RKO (cell line): ENCODE measurements around the gene TSKS.

Source experiments
- DNase-seq: peaks from one replicate; pipeline ENCODE4 v3.0.0-alpha.2; 2016; ENCODE audit warnings: low spot score

TSKS gene

DNA sequence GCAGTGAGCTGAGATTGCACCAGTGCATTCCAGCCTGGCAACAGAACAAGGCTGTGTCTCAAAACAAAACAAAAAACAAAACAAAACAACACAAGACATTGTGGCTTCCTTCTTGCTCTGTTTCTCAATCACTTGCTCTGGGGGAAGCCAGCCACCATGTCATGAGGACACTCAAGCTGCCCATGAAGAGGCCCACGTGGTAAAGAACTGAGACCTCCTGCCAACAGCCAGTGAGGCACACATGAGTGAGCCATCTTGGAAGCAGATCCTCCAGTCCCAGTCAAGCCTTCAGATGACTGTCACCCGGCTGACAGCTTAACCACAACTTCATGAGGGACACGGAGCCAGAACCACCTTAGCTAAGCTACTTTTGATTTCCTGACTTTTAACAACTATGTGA lies 47.0 kb downstream of the TSKS start:
- DNase-seq, result peak; percentile 46

DNA sequence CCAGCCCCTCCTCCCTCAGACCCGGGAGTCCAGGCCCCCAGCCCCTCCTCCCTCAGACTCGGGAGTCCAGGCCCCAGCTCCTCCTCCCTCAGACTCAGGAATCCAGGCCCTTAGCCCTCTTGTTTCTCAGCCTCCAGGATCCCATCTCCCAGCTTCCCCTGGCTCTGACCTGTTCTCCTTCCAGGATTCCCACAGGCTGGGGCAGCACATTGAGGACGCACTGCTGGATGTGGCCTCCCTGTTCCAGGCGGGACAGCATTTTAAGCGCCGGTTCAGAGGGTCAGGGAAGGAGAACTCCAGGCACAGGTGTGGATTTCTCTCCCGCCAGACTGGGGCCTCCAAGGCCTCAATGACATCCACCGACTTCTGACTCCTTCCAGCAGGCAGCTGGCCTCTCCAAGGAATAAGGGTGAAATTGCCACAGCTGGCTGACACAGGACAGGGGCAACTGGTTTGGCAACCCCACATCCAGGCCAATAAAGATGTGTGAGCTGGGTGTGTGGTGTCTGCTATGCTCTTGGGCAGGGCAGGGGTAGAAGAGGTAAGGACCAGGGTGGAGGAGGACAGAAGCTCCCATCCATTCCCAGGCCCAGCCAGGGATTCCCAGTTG lies 49.8 kb downstream of the TSKS start:
- DNase-seq, result no peak

DNA sequence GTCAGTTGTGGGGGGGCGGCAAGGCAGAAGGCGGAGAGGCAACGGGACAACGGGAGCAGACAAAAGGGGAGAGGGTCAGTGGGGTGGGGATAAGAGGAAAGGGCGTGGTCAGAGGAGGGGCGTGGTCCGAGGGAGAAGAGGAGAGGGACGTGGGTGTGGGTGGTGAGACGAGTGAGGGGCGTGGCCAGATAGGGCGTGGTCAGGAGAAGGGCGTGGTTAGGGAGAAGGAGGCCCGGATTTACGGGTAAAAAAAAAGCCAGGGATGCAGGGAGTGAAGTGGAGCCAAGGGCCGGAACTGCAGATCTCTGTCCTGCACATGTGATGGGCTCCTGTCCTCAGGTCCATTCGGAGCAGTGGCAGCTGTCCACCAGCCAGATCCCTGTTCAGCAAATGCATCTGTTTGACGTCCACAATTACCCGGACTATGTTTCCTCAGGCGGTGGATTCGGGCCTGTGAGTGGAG lies 50.7 kb downstream of the TSKS start:
- DNase-seq, result peak; percentile 93

DNA sequence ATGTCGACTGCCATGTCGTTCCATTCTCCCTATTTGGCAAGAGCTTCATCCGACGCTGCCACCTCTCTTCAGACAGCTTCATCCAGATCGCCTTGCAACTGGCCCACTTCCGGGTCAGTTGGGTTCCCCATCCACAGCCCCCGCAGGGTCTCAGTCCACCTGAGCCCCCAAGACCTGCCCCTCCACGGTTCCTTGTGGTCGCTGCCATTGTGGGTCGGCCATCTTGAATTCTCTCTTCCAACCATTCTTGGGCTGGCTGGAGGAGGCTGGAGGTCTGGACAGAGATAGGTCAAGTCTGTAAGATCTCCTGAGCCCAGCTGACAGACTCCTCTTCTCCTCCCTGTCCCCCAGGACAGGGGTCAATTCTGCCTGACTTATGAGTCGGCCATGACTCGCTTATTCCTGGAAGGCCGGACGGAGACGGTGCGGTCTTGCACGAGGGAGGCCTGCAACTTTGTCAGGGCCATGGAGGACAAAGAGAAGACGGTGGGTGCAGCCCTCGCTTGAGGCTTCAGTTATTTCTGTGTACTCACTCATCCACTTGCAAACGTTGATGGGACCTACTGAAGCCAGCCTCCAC lies 52.6 kb downstream of the TSKS start:
- peak; percentile 63 for DNase-seq

DNA sequence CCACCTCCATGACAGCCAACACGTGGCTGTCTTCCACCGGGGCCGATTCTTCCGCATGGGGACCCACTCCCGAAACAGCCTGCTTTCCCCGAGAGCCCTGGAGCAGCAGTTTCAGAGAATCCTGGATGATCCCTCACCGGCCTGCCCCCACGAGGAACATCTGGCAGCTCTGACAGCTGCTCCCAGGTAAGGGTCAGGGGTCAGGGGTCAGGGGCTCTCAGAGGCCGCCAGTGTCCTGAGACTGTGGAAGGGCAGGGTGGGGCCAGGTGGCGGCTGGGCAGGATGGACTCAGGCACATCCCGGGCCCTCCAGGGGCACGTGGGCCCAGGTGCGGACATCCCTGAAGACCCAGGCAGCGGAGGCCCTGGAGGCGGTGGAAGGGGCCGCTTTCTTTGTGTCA lies 57.2 kb downstream of the TSKS start:
- DNase-seq, result no peak

DNA sequence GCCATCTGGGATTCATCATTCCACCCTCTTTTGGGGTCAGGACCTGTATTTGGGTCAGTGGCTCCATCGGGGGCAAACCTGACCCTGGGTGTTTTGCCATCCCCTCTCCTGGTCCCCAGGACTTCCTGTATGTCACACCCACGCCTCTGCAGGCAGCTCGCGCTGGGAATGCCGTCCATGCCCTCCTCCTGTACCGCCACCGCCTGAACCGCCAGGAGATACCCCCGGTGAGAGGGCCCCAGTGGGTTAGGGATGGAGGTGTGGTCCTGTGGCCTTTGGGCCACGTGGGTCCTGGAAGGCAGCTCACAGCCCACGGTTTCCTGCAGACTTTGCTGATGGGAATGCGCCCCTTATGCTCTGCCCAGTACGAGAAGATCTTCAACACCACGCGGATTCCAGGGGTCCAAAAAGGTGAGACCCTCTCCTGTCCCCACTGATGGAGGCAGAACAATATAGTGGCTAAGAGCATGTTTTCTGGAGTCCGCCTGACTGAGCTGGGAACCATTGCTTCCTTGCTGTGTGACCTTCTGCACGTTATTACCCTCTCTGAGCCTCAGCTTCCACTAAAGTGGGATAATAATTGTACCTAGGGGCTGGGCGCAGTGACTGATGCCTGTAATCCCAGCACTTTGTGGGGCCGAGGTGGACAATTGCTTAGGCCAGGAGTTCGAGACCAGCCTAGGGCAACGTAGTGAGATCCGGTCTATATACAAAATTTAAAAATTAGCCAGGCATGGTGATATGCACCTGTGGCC lies 58.0 kb downstream of the TSKS start:
- DNase-seq, result no peak

DNA sequence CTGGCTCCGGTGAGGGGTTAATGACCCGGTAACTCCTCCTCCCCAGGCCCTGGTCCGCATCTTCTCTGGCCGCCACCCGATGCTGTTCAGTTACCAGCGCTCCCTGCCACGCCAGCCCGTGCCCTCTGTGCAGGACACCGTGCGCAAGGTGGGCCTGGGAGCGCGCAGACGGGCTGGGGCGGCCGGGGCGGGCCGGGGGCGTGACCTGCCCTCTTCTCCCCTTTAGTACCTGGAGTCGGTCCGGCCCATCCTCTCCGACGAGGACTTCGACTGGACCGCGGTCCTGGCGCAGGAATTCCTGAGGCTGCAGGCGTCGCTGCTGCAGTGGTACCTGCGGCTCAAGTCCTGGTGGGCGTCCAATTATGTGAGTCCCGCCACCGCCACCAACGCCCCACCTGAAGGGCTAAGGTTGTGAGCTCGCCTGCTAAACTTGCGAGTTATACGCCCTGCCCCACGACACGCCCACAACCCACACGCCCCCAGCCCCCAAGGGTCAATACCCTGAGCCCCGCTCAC lies 61.8 kb downstream of the TSKS start:
- no peak for DNase-seq

DNA sequence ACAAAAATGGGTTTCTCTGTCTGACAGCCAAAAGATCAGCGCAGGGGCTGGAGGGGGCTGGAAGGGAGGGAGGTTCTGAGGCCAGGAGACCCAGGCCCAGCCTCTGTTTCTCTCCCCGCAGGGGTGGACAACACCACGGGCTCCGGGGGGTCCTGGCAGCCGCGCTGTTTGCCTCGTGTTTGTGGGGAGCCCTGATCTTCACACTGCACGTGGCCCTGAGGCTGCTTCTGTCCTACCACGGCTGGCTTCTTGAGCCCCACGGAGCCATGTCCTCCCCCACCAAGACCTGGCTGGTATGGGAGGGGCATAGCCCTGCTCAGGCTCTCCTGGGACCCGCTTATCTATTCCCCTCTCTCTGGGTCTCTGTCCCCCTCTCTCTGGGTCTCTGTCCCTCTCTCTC lies 62.5 kb downstream of the TSKS start:
- DNase-seq, result no peak

DNA sequence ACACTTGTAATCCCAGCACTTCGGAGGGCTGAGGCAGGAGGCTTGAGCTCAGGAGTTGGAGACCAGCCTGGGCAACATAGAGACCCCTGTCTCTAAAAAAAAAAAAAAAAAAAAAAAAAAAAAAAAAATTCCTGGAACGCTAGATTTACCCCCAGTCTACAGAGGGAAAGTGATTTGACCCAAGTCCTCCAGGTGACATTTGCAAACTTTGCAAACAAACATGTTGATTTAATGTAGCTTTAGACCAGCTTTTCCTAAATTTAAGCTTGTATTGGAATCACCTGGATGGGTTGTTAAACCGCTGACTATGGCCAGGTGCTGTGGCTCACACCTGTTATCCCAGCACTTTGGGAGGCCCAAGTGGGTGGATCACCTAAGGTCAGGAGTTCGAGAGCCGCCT lies 63.7 kb downstream of the TSKS start:
- no peak for DNase-seq

DNA sequence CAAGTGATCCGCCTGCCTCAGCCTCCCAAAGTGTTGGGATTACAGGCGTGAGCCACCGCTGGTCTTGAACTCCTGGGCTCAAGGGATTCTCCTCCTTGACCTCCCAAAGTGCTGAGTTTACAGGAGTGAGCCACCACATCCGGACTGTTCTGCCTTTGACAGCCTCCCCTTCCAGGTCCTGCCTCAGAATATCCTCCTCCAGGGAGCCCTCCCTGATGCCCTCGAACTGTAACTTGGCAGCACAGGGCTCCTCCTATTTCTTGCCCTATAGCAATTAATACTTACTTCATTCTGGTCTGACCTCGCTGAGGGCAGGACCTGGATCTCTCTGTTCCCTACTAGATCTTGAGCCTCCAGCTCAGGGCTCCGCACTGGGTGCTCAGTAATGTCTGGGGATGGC lies 66.2 kb downstream of the TSKS start:
- no peak for DNase-seq

DNA sequence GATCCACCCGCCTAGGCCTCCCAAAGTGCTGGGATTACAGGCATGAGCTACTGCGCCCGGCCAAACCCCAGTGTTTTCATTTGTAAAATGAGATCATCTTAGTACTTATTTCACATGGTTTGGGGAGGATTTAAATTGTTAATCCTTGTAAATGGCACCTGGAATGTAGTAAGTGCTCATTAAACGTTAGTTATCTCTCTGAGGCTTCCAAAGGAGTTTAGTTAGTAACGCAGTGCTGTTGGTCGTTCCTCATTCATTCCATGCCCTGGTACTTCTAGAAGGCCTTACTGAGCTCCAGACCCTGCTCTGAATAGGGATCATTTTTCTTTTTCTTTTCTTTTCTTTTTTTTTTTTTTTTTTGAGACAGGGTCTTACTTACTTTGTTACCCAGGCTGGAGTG lies 67.0 kb downstream of the TSKS start:
- no peak for DNase-seq

DNA sequence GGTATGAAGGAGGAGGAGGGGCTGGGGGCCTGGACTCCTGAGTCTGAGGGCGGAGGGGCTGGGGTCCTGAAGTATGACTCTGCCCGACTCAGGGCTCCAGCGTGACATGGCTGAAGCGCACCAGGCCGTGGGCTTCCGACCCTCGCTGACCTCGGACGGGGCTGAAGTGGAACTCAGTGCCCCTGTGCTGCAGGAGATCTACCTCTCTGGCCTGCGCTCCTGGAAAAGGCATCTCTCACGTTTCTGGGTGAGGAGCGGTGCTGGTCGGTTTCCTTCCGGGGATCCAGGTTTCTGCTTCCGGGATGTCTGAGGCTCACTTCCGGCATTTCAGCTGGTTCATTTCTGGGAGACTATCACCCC lies 71.0 kb downstream of the TSKS start:
- DNase-seq, result no peak

DNA sequence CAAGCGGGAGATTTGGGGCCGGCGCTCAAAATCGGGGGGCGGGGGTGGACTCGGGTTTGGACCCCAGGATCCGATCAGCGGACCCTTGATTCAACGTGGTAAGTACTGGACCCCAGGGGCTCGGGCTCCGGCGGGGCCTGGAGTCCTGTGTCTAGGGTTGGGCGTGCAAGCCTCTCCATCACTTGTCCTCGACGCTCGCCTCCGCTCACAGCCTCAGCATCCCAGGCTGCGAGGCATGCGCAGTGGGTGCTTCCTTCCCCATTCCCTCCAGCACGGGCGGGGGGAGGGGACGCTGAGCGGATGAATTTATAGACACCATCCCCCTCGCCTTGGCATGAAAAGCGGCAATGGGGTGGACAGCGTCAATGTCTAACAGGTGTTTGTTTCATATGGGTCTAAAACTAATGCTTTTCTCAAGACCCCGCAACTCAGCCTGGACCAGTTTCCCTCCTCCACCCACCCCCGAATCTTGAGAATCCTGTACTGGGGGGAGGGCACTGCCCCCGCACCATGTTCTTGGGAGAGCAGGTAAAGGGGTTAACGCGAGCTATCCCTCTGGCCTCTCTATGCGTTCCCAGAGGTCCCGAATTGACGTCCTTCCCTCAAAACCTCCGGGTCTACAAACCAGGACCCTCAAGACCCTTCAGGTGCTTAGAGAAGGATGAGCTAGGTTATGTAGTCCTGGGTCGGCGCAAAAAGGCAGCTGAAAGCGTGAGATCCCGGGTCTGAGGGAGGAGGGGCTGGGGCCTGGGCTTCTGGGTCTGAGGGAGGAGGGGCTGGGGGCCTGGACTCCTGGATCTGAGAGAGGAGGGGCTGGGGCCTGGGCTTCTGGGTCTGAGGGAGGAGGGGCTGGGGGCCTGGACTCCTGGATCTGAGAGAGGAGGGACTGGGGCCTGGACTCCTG lies 71.6 kb downstream of the TSKS start:
- no peak for DNase-seq

DNA sequence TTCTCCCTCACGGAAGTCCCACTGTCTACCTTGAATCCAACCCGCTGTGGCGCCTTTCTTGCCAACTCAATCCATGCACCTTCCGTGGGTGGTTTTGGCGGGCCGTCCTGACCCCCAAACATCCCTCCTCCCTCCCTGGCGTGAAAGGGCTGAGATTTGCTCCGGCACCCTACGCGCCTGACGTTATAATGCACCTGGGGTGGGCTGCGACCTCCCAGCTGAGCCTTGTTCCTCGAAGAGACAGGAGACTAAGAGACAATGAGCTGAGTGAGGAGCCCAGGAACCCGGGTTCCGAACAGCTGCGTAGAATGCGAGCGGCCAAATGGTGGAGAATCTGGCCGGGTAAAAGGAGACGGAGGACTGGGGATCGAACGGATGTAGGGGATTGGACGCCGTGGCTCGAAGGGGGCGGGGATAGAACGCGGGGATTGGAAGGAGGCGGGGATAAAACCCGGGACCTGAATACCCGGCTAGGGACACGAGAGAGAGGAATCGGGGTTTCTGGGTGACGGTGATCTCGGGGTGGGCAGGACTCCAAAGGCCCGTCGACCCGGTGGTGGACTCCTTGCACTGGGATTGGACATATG lies 72.4 kb downstream of the TSKS start, which contains the start of gene CPT1C:
CPT1C (plus strand) TSS at position 461 of the 587 bp plus-strand sequence. CDS start 1,137 bp downstream, outside the sequence.
- no peak for DNase-seq

DNA sequence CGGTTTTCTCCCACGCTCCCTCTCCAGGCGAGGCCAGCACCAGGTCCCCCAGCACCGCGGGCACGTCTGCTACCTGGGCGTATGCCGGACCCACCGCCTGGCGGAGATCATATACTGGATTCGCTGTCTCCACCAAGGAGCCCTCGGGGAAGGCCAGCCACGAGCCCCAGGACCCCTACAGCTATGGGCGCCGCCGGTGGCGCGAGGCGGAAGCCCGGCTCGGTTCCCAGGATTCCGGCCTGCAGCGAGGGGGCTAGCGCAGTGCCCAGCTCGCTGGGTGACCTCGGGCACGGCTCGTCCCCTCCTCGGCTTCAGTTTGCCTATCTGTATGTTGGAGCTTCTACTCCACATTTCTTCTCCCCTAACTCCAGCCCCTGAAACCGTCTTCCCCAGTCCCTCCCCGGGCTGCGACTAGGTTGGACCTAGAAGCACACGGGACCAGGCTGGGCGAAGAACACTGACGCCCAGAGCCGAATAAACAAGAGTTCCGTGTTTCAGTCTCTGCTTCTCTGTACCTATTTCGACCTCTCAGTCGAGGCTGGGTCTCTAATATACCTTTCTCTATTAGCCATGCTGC lies 72.9 kb downstream of the TSKS start:
- no peak for DNase-seq
